Measurements from ENCODE around the gene ALDH1A1. TPM values are rescaled to one million over a fixed set of nuclear protein-coding genes. Genes with fewer than 3 reads are reported as not detected.

The ALDH1A1 gene
- total and polyA plus RNA-seq, 9 of the 15 experiments (the other 6 are each of a cell fraction or from before 2014, with no cell fraction given), result 1.8 to 86.3 (median 24.4) TPM

DNA sequence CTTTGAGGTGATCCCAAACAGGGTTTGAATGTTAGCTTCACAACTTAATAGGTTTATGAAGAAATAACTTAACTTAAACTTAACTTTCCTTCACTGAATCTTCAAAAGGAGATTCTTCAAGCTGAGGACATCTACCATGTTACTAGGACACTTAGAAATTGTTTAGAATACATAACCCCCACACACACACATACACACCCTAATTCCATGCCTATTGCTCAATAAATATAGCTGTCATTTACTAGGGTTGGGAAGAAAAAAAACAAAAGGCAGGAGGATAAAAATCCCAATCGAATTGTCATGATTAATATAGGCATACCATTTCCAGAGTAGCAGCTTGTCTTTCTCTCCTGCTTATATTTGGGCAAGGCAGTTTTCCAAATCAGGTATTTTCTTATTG is 68.3 kb downstream of the ALDH1A1 start:
- FAIRE-seq (no peak), ATAC-seq (no peak), DNase-seq (ENCODE audit: extremely low read depth in 1 of 4, low spot score in 3 of 4) (no peak)
- Histone ChIP-seq H3K9me3 (replicated peaks; ENCODE audit: control insufficient read depth, insufficient read depth, low read depth, low read length) (no peaks in the 10 kb centered on the region), H3K4me1 (replicated peaks in 1 of 2; ENCODE audit: control insufficient read depth in 2 of 2, insufficient read depth in 2 of 2, low read length in 2 of 2) (no peaks in the 10 kb centered on the region), H3K9me1 (ENCODE audit: control insufficient read depth, insufficient read depth, low read length) (no peaks in the 10 kb centered on the region), H3K36me3 (ENCODE audit: control insufficient read depth, insufficient read depth, low read length) (no peaks in the 10 kb centered on the region), H3K79me2 (ENCODE audit: control insufficient read depth, insufficient read depth, low read length) (no peaks in the 10 kb centered on the region), H3K27me3 (ENCODE audit: control insufficient read depth in 2 of 2, insufficient read depth in 2 of 2, low read length in 2 of 2) (no peaks in the 10 kb centered on the region), H4K20me1 (replicated peaks; ENCODE audit: control insufficient read depth, insufficient read depth, low read length) (no peaks in the 10 kb centered on the region), H3K4me3 (no peak overlapping the region), H3K27ac (ENCODE audit: extremely low read depth, low read depth, low read length) (no peak overlapping the region), H2AFZ (ENCODE audit: low read depth, low read length) (0 out of 2 replicates have a peak overlapping the region, but pooled peaks have one; percentile 45), H3K9ac (ENCODE audit: insufficient read depth in 1 of 2, low read depth in 2 of 2, low read length in 2 of 2) (no peak overlapping the region), H3K4me2 (ENCODE audit: insufficient read depth, low read length) (no peak overlapping the region)
- CTCF ChIA-PET (ENCODE audit: low intra/inter-chr PET ratio), result no interaction called here
- intact Hi-C loops (cut with micrococcal nuclease) (no loop called here), in situ Hi-C loops (cut with MboI) (no loop called here)
- BruUV-seq (replicated peaks), result no TSS peak
- TF ChIP-seq, protein P1, sequence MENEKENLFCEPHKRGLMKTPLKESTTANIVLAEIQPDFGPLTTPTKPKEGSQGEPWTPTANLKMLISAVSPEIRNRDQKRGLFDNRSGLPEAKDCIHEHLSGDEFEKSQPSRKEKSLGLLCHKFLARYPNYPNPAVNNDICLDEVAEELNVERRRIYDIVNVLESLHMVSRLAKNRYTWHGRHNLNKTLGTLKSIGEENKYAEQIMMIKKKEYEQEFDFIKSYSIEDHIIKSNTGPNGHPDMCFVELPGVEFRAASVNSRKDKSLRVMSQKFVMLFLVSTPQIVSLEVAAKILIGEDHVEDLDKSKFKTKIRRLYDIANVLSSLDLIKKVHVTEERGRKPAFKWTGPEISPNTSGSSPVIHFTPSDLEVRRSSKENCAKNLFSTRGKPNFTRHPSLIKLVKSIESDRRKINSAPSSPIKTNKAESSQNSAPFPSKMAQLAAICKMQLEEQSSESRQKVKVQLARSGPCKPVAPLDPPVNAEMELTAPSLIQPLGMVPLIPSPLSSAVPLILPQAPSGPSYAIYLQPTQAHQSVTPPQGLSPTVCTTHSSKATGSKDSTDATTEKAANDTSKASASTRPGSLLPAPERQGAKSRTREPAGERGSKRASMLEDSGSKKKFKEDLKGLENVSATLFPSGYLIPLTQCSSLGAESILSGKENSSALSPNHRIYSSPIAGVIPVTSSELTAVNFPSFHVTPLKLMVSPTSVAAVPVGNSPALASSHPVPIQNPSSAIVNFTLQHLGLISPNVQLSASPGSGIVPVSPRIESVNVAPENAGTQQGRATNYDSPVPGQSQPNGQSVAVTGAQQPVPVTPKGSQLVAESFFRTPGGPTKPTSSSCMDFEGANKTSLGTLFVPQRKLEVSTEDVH (IDR thresholded peaks at IDR 0.05; ENCODE audit: low read depth, partially characterized antibody), result no peak
- TF ChIP-seq, protein P2, sequence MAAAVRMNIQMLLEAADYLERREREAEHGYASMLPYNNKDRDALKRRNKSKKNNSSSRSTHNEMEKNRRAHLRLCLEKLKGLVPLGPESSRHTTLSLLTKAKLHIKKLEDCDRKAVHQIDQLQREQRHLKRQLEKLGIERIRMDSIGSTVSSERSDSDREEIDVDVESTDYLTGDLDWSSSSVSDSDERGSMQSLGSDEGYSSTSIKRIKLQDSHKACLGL (CRISPR knock-in tag; IDR thresholded peaks at IDR 0.05; ENCODE audit: borderline replicate concordance, poor library complexity, severe bottlenecking), result no peak
- TF ChIP-seq HNRNPLL (IDR thresholded peaks at IDR 0.05; ENCODE audit: low read depth, low read length, poor library complexity, severe bottlenecking) (no peak), EP400 (IDR thresholded peaks at IDR 0.05) (no peak), CEBPB (tag; IDR thresholded peaks at IDR 0.05) (0 out of 2 replicates have a peak, but pooled peaks have one; percentile 9), DPF2 (IDR thresholded peaks at IDR 0.05) (no peak), SREBF2 (CRISPR knock-in tag; IDR thresholded peaks at IDR 0.05) (no peak), XRCC4 (IDR thresholded peaks at IDR 0.05; ENCODE audit: extremely low read depth, insufficient read depth, insufficient read length) (no peak), LCOR (CRISPR knock-in tag; IDR thresholded peaks at IDR 0.05) (no peak)
- WGBS (ENCODE audit: insufficient coverage, low coverage, missing lambda C conversion rate), result 0% methylated on average over 1 of the region's 1 CpG
- POLR2A ChIA-PET, result interaction anchor here (0.6 to 1.0 kb wide), 2 partner anchors 34 to 298 kb away, joined by 3 read pairs; no protein-coding TSS in a partner anchor
